GM20431 (cell line): ENCODE results near the gene LNPEP.
"Not testable (repeated sequence)": the region's sequence is repeated elsewhere in the genome, so short reads cannot be mapped to it uniquely, and the experiment has no call there.

Experiments
- in situ Hi-C: fragments of 300-500 bp; cut with MseI, MboI; formaldehyde crosslinking; loops from one replicate; pipeline ENCODE4 v1.15.0; 2020; ENCODE audit warnings: low sequenced_read_pairs; ENCODE audit not compliant: unreplicated experiment

Gene LNPEP

GRCh38 chr5:97046270-97046982 is 110.5 kb downstream of the LNPEP start:
- in situ Hi-C loops: no loop called here

GRCh38 chr5:97047076-97047475 is 111.2 kb downstream of the LNPEP start:
- in situ Hi-C loops: no loop called here

- in situ Hi-C loops: no loop called here
These were observed 113.3 kb downstream of the LNPEP start for GRCh38 chr5:97049175-97049574.

- in situ Hi-C loops: no loop called here
These were observed 120.4 kb downstream of the LNPEP start for GRCh38 chr5:97056263-97056662.

GRCh38 chr5:97062046-97062445 is 126.2 kb downstream of the LNPEP start:
- in situ Hi-C loops: no loop called here

- in situ Hi-C loops: no loop called here
These were observed 127.4 kb downstream of the LNPEP start for GRCh38 chr5:97063251-97063650.

GRCh38 chr5:97065475-97065874 is 129.6 kb downstream of the LNPEP start:
- in situ Hi-C loops: no loop called here

GRCh38 chr5:97067296-97067850 is 131.5 kb downstream of the LNPEP start:
- in situ Hi-C loops: no loop called here

GRCh38 chr5:97070234-97070633 is 134.4 kb downstream of the LNPEP start:
- in situ Hi-C loops: no loop called here

- in situ Hi-C loops: no loop called here
These were observed 135.2 kb downstream of the LNPEP start for GRCh38 chr5:97071101-97071500.

GRCh38 chr5:97071993-97072392 is 136.1 kb downstream of the LNPEP start:
- in situ Hi-C loops: no loop called here

- in situ Hi-C loops: no loop called here
These were observed 136.8 kb downstream of the LNPEP start for GRCh38 chr5:97072696-97073095.

- in situ Hi-C loops: no loop called here
These were observed 137.5 kb downstream of the LNPEP start for GRCh38 chr5:97073420-97073819.

GRCh38 chr5:97074859-97075489 is 139.1 kb downstream of the LNPEP start:
- in situ Hi-C loops: no loop called here

- in situ Hi-C loops: no loop called here
These were observed 139.8 kb downstream of the LNPEP start for GRCh38 chr5:97075649-97076048.

- in situ Hi-C loops: no loop called here
These were observed 140.2 kb downstream of the LNPEP start for GRCh38 chr5:97076098-97076497.

GRCh38 chr5:97077246-97077645 is 141.4 kb downstream of the LNPEP start:
- in situ Hi-C loops: no loop called here

- in situ Hi-C loops: no loop called here
These were observed 143.3 kb downstream of the LNPEP start for GRCh38 chr5:97078958-97079743.

GRCh38 chr5:97084782-97085458 is 149.0 kb downstream of the LNPEP start:
- in situ Hi-C loops: not testable (repeated sequence)

GRCh38 chr5:97085459-97086181 is 149.7 kb downstream of the LNPEP start:
- in situ Hi-C loops: no loop called here
